NCI-H345 treated with DMSO at 0.1 percent for 48 hours (cell line): Measurements from ENCODE around the gene FAM131B.

ENCODE experiments used
- DNase-seq: peaks from one replicate; lab custom pipeline; 2025; ENCODE audit not compliant: unreplicated experiment; lab: John Stamatoyannopoulos, UW

FAM131B gene

GRCh38 chr7:143325240-143325639 is 37.3 kb downstream of the FAM131B start:
- no peak for DNase-seq

- DNase-seq = no peak
Observed at GRCh38 chr7:143323653-143324052, 38.9 kb downstream of the FAM131B start.

- DNase-seq = no peak
Observed at GRCh38 chr7:143322760-143323633, 39.5 kb downstream of the FAM131B start.

GRCh38 chr7:143321734-143322133 is 40.8 kb downstream of the FAM131B start:
- DNase-seq = no peak

GRCh38 chr7:143321242-143321641 is 41.3 kb downstream of the FAM131B start:
- no peak for DNase-seq

- no peak for DNase-seq
Observed at GRCh38 chr7:143320620-143321019, 41.9 kb downstream of the FAM131B start.

GRCh38 chr7:143318661-143319060 is 43.9 kb downstream of the FAM131B start:
- DNase-seq = no peak

GRCh38 chr7:143316492-143316891 is 46.0 kb downstream of the FAM131B start:
- DNase-seq = no peak

- DNase-seq = no peak
Observed at GRCh38 chr7:143315776-143316175, 46.7 kb downstream of the FAM131B start, which contains the start of gene CLCN1. CLCN1 (plus strand) TSS chr7:143316111; CDS start chr7:143316213, 102 bp downstream.

GRCh38 chr7:143314127-143314526 is 48.4 kb downstream of the FAM131B start:
- DNase-seq = no peak

- DNase-seq = no peak
Observed at GRCh38 chr7:143308632-143309031, 53.9 kb downstream of the FAM131B start.

- no peak for DNase-seq
Observed at GRCh38 chr7:143305423-143306070, 57.0 kb downstream of the FAM131B start.

- DNase-seq = no peak
Observed at GRCh38 chr7:143304938-143305337, 57.6 kb downstream of the FAM131B start.

- no peak for DNase-seq
Observed at GRCh38 chr7:143303733-143304132, 58.8 kb downstream of the FAM131B start.
